IMR-90 (cell line): ENCODE measurements around the gene VTCN1. TPM values are rescaled to one million over a fixed set of nuclear protein-coding genes. Genes with fewer than 3 reads are reported as not detected.
"Not testable (repeated sequence)": the region's sequence is repeated elsewhere in the genome, so short reads cannot be mapped to it uniquely, and the experiment has no call there.

Source experiments
- ATAC-seq: fragments of 200-7000 bp; cut with Tn5 transposase; 2 replicates; pipeline ENCODE4 v1.9.1; 2020; ENCODE audit warnings: low read depth, mild to moderate bottlenecking, moderate library complexity
- BruUV-seq: library from RNA; stranded (reverse); fragments of 400-500 nt; replicated peaks from 2 replicates; lab custom pipeline; 2021; lab: Mats Ljungman, UMichigan
- CTCF ChIA-PET: fragments of 300-600 bp; formaldehyde crosslinking; extraction: SDS; loops from one replicate; lab custom pipeline; 2021; ENCODE audit warnings: antibody characterized with exemption; lab: Yijun Ruan, JAX
- POLR2A ChIA-PET: fragments of 300-600 bp; sonication (Branson Sonifier 250); formaldehyde crosslinking; loops from one replicate; lab custom pipeline; 2022; ENCODE audit warnings: antibody characterized with exemption; ENCODE audit not compliant: unreplicated experiment; lab: Charles Lee
- DNase-seq: peaks from one replicate; pipeline ENCODE4 v3.0.0; 2013
- H2AFZ ChIP-seq: replicated peaks from 2 replicates; pipeline ENCODE3; 2013; ENCODE audit warnings: low read length, mild to moderate bottlenecking; ENCODE audit not compliant: poor library complexity
- H2AK5ac ChIP-seq: 2 replicates; pipeline ENCODE4 v1.6.1; 2013; ENCODE audit warnings: low read depth, low read length, inconsistent platforms
- H2AK9ac ChIP-seq: replicated peaks from 2 replicates; pipeline ENCODE3; 2013; ENCODE audit warnings: mild to moderate bottlenecking, low read depth, low read length, moderate library complexity; ENCODE audit not compliant: poor library complexity
- H2BK120ac ChIP-seq: 2 replicates; pipeline ENCODE4 v1.6.1; 2013; ENCODE audit warnings: low read depth, low read length, inconsistent platforms
- H2BK15ac ChIP-seq: 3 replicates; pipeline ENCODE4 v1.6.1; 2013; ENCODE audit warnings: low read depth, low read length, inconsistent platforms
- H2BK20ac ChIP-seq: 2 replicates; pipeline ENCODE4 v1.6.1; 2013; ENCODE audit warnings: low read depth, mild to moderate bottlenecking, inconsistent platforms, low read length, moderate library complexity
- H2BK5ac ChIP-seq: 2 replicates; pipeline ENCODE4 v1.6.1; 2013; ENCODE audit warnings: mild to moderate bottlenecking, low read depth, low read length, inconsistent platforms; ENCODE audit not compliant: poor library complexity, severe bottlenecking
- H3K14ac ChIP-seq: replicated peaks from 2 replicates; pipeline ENCODE4 v1.6.1; 2013; ENCODE audit warnings: low read depth, low read length, inconsistent platforms
- H3K18ac ChIP-seq: 2 replicates; pipeline ENCODE4 v1.6.1; 2013; ENCODE audit warnings: low read depth, low read length, control low read depth
- H3K23ac ChIP-seq: 2 replicates; pipeline ENCODE4 v1.6.1; 2013; ENCODE audit warnings: low read depth, low read length, inconsistent platforms
- H3K27ac ChIP-seq: 2 replicates; pipeline ENCODE4 v1.5.1; 2013; ENCODE audit warnings: mild to moderate bottlenecking, control low read depth, low read length; ENCODE audit not compliant: insufficient read depth
- H3K27me3 ChIP-seq: 2 replicates; pipeline ENCODE4 v1.6.1; 2013; ENCODE audit warnings: low read length; ENCODE audit not compliant: control insufficient read depth, insufficient read depth
- H3K36me3 ChIP-seq: 2 replicates; pipeline ENCODE4 v1.6.1; 2013; ENCODE audit warnings: low read length, mixed read lengths; ENCODE audit not compliant: control insufficient read depth, insufficient read depth
- H3K4ac ChIP-seq: 2 replicates; pipeline ENCODE4 v1.6.1; 2013; ENCODE audit warnings: low read depth, low read length, inconsistent platforms
- H3K4me1 ChIP-seq: 2 replicates; pipeline ENCODE4 v1.6.1; 2013; ENCODE audit warnings: low read length, mixed read lengths; ENCODE audit not compliant: control insufficient read depth, insufficient read depth
- H3K4me2 ChIP-seq: 2 replicates; pipeline ENCODE4 v1.6.1; 2013; ENCODE audit warnings: low read depth, mild to moderate bottlenecking, control low read depth, low read length, moderate library complexity
- H3K4me3 ChIP-seq: 2 replicates; pipeline ENCODE4 v1.5.1; 2013; ENCODE audit warnings: low read depth, mild to moderate bottlenecking, control low read depth, low read length, moderate library complexity; ENCODE audit not compliant: insufficient read depth
- H3K56ac ChIP-seq: 2 replicates; pipeline ENCODE4 v1.6.1; 2013; ENCODE audit warnings: low read length, inconsistent platforms; ENCODE audit not compliant: insufficient read depth; ENCODE audit errors: extremely low read depth
- H3K79me1 ChIP-seq, 2 experiments: 2 replicates each; pipeline ENCODE4 v1.6.1; 2013; ENCODE audit warnings: low read length in 2 of 2, inconsistent platforms in 1 of 2, low read depth in 1 of 2
- H3K9ac ChIP-seq: 2 replicates; pipeline ENCODE4 v1.6.1; 2013; ENCODE audit warnings: low read depth, low read length, control low read depth
- H3K9me1 ChIP-seq: 2 replicates; pipeline ENCODE4 v1.6.1; 2013; ENCODE audit warnings: low read length, inconsistent platforms; ENCODE audit not compliant: insufficient read depth
- H3K9me3 ChIP-seq: 2 replicates; pipeline ENCODE4 v1.6.1; 2013; ENCODE audit warnings: low read length; ENCODE audit not compliant: control insufficient read depth, insufficient read depth
- H4K20me1 ChIP-seq: 2 replicates; pipeline ENCODE4 v1.6.1; 2013; ENCODE audit warnings: low read length, inconsistent platforms; ENCODE audit not compliant: insufficient read depth
- H4K5ac ChIP-seq: 2 replicates; pipeline ENCODE4 v1.6.1; 2013; ENCODE audit warnings: mild to moderate bottlenecking, low read depth, low read length, control low read depth
- H4K8ac ChIP-seq, 2 experiments: 2 replicates each; pipeline ENCODE4 v1.6.1; 2013; ENCODE audit warnings: low read depth in 2 of 2, low read length in 2 of 2, control low read depth in 1 of 2, inconsistent platforms in 1 of 2
- H4K91ac ChIP-seq: 2 replicates; pipeline ENCODE4 v1.6.1; 2013; ENCODE audit warnings: low read depth, low read length, inconsistent platforms; ENCODE audit not compliant: insufficient read depth
- whole genome bisulfite sequencing, 2 experiments: methylation state at CpG; one replicate each; pipeline versions ENCODE4 v1.1.5 to v1.1.7; 2013; ENCODE audit warnings: missing lambda C conversion rate in 2 of 2; ENCODE audit not compliant: insufficient read length in 1 of 2; ENCODE audit errors: extremely low coverage in 2 of 2; 5-methylcytosine and 5-hydroxymethylcytosine counted together
- dilution Hi-C: fragments of 300-500 bp; cut with HindIII; formaldehyde crosslinking; loops from one replicate; pipeline ENCODE4 v1.14.3; 2018; ENCODE audit warnings: low sequenced_read_pairs; ENCODE audit not compliant: unreplicated experiment
- in situ Hi-C: fragments of 300-500 bp; cut with MboI; formaldehyde crosslinking; loops from 3 replicates; pipeline ENCODE4 v1.14.3; 2019; ENCODE audit warnings: low sequenced_read_pairs, inconsistent platforms, mixed read lengths
- intact Hi-C: fragments of 100-400 bp; cut with micrococcal nuclease; formaldehyde crosslinking; loops from 2 replicates; pipeline ENCODE4 v1.10.0; 2022
- polyA plus RNA-seq, 3 experiments: library from polyadenylated mRNA; depleted of rRNA; stranded (reverse); fragments of >200 nt; gene quantifications; 2 replicates each; pipeline ENCODE4 v1.2.3, GENCODE V29; 2012; ENCODE audit warnings: low replicate concordance in 1 of 3
- total RNA-seq: library from RNA; depleted of rRNA; stranded (reverse); fragments of >200 nt; gene quantifications from 2 replicates; pipeline ENCODE4 v1.2.3, GENCODE V29; 2012

Gene VTCN1
- total and polyA plus RNA-seq, 2 of the 4 experiments (the other 2 are of a cell fraction): not detected

DNA sequence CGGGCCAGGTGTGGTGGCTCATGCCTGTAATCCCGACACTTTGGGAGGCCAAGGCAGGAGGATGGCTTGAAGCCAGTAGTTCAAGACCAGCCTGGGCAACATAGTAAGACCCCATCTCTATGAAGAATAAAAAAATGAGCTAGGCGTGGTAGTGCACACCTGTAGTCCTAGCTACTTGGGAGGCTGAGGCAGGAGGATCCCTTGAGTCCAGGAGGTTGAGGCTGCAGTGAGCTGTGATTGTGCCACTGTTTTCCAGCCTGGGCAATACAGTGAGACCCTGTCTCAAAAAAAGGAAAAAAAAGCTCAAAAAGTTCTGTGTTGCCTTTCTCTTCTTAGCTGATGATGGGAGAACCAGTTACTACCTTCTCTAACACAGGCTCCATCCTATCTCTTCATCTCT lies 108.9 kb downstream of the VTCN1 start:
- H2BK120ac ChIP-seq, POLR2A ChIA-PET, H3K27ac ChIP-seq, H3K4me2 ChIP-seq, H3K4ac ChIP-seq, H3K9me3 ChIP-seq, H4K8ac ChIP-seq, dilution Hi-C loops, H3K56ac ChIP-seq, H2BK20ac ChIP-seq, H2BK15ac ChIP-seq, H3K4me3 ChIP-seq, H3K9me1 ChIP-seq, H3K36me3 ChIP-seq, H3K27me3 ChIP-seq, H3K4me1 ChIP-seq, DNase-seq, H4K20me1 ChIP-seq, H3K79me1 ChIP-seq, H2AK5ac ChIP-seq, H4K91ac ChIP-seq, H3K14ac ChIP-seq, ATAC-seq, H4K5ac ChIP-seq, H2BK5ac ChIP-seq, in situ Hi-C loops, H3K23ac ChIP-seq, H2AFZ ChIP-seq, intact Hi-C loops, CTCF ChIA-PET, H3K9ac ChIP-seq, H2AK9ac ChIP-seq, H3K18ac ChIP-seq: not testable (repeated sequence)
- BruUV-seq: TSS peak; percentile 22
- WGBS, 2 experiments: no CpG with 5 or more reads among the region's 3 CpGs
